Testis (tissue), 2 donors: ENCODE data around the gene SFXN4.
"Not testable (repeated sequence)": the region's sequence is repeated elsewhere in the genome, so short reads cannot be mapped to it uniquely, and the experiment has no call there.

Experiments used
- CTCF ChIP-seq, 3 experiments: fragments of 450-650 bp in 2 of 3; fragments of 200-600 bp in 1 of 3; sonication (generic) in 1 of 3; IDR thresholded peaks; one replicate each; pipeline ENCODE4 v1.5.1; 2016 to 2019; ENCODE audit warnings: antibody characterized with exemption in 3 of 3, mild to moderate bottlenecking in 2 of 3, moderate library complexity in 1 of 3
- POLR2A ChIP-seq: fragments of 450-650 bp; IDR thresholded peaks from one replicate; pipeline ENCODE4 v1.6.1; 2017; ENCODE audit warnings: antibody characterized with exemption, mild to moderate bottlenecking, moderate library complexity

GRCh38 chr10:119105899-119106298 lies 59.6 kb downstream of the SFXN4 start:
- TF ChIP-seq CTCF (IDR thresholded peaks at IDR 0.05); POLR2A: not testable (repeated sequence)
